HG02885 (cell line): ENCODE data around the gene CMTM8.

ENCODE experiments used
- ATAC-seq: cut with Tn5 transposase; IDR thresholded peaks from one replicate; pipeline ENCODE4 v1.9.1; 2021; ENCODE audit warnings: mild to moderate bottlenecking; ENCODE audit not compliant: unreplicated experiment, poor library complexity

Gene CMTM8

GRCh38 chr3:32303977-32304881 is 65.7 kb downstream of the CMTM8 start:
- ATAC-seq: no peak

GRCh38 chr3:32305361-32305876 is 66.9 kb downstream of the CMTM8 start:
- ATAC-seq: no peak

- no peak for ATAC-seq
Observed at GRCh38 chr3:32306072-32306471, 67.6 kb downstream of the CMTM8 start.

- no peak for ATAC-seq
Observed at GRCh38 chr3:32307591-32307990, 69.1 kb downstream of the CMTM8 start.

- no peak for ATAC-seq
Observed at GRCh38 chr3:32308378-32308777, 69.9 kb downstream of the CMTM8 start.

- ATAC-seq: peak; percentile 85
Observed at GRCh38 chr3:32309654-32310242, 71.3 kb downstream of the CMTM8 start.

GRCh38 chr3:32310336-32310735 is 71.9 kb downstream of the CMTM8 start:
- ATAC-seq: no peak

- no peak for ATAC-seq
Observed at GRCh38 chr3:32310918-32311839, 72.7 kb downstream of the CMTM8 start.

GRCh38 chr3:32312251-32312650 is 73.8 kb downstream of the CMTM8 start:
- no peak for ATAC-seq

- ATAC-seq: no peak
Observed at GRCh38 chr3:32313169-32313568, 74.7 kb downstream of the CMTM8 start.

- no peak for ATAC-seq
Observed at GRCh38 chr3:32313723-32314473, 75.4 kb downstream of the CMTM8 start.

- no peak for ATAC-seq
Observed at GRCh38 chr3:32315441-32315840, 77.0 kb downstream of the CMTM8 start.

- ATAC-seq: no peak
Observed at GRCh38 chr3:32316319-32316718, 77.8 kb downstream of the CMTM8 start.

- ATAC-seq: no peak
Observed at GRCh38 chr3:32316976-32317375, 78.5 kb downstream of the CMTM8 start.

GRCh38 chr3:32319607-32320006 is 81.1 kb downstream of the CMTM8 start:
- ATAC-seq: no peak

- ATAC-seq: no peak
Observed at GRCh38 chr3:32320080-32320479, 81.6 kb downstream of the CMTM8 start.

- no peak for ATAC-seq
Observed at GRCh38 chr3:32321095-32321790, 82.8 kb downstream of the CMTM8 start.

- no peak for ATAC-seq
Observed at GRCh38 chr3:32322311-32322710, 83.8 kb downstream of the CMTM8 start.

- no peak for ATAC-seq
Observed at GRCh38 chr3:32323604-32324003, 85.1 kb downstream of the CMTM8 start.
